GM19324 (cell line): ENCODE results near the gene MRPL4.

ENCODE experiments used
- ATAC-seq: cut with Tn5 transposase; IDR thresholded peaks from one replicate; pipeline ENCODE4 v1.9.1; 2021; ENCODE audit warnings: mild to moderate bottlenecking, moderate library complexity; ENCODE audit not compliant: unreplicated experiment, low FRiP score

Gene MRPL4

DNA sequence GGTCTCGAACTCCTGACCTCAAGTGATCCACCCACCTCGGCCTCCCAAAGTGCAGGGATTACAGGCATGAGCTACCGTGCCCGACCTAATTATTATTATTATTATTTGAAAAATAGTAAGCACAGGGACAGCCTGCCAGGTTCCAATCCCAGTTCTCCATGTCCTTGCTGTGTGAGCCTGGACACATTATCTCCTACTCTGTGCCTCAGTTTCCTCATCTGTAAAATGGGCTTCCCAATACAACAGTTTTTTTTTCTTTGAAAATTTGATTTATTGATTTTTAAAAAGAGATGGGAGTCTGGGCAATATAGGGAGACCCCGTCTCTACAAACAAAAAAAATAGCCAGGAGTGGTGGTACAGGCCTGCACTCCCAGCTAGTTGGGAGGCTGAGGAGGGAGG lies 54.3 kb downstream of the MRPL4 start:
- ATAC-seq: no peak

DNA sequence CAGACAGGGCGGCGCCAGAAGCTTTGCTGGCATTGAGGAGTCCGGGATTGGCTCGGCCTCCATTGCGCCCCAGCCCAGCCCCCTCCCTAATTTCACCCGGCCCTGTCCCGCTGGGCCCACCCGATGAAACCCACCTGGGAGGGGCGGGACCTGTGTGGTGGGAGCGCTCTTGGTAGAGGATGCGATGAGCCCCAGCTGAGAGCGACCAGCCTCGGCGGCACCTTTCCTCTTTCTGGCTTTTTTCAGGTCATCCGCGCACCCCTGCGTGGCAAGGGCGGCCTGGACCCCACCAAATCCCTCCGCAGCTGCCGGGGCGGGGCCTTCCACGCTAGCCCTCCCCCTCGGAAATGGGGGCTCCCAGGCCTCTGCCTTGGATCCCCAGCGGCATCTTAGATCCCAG lies 57.4 kb downstream of the MRPL4 start, which contains the start of gene ZGLP1:
TSS of gene ZGLP1 (minus strand) at position 393 of the 400 bp plus-strand sequence.
- no peak for ATAC-seq
